TTC549 (cell line): ENCODE measurements around the gene AXIN1.
A peak's percentile ranks its signal among the peaks of the same experiment; 100 is the strongest.

Source experiments
- FAIRE-seq: peaks from 2 replicates; lab custom pipeline; 2012; peaks lifted over from hg19 to GRCh38; lab: Jason Lieb, UNC

The AXIN1 gene

DNA sequence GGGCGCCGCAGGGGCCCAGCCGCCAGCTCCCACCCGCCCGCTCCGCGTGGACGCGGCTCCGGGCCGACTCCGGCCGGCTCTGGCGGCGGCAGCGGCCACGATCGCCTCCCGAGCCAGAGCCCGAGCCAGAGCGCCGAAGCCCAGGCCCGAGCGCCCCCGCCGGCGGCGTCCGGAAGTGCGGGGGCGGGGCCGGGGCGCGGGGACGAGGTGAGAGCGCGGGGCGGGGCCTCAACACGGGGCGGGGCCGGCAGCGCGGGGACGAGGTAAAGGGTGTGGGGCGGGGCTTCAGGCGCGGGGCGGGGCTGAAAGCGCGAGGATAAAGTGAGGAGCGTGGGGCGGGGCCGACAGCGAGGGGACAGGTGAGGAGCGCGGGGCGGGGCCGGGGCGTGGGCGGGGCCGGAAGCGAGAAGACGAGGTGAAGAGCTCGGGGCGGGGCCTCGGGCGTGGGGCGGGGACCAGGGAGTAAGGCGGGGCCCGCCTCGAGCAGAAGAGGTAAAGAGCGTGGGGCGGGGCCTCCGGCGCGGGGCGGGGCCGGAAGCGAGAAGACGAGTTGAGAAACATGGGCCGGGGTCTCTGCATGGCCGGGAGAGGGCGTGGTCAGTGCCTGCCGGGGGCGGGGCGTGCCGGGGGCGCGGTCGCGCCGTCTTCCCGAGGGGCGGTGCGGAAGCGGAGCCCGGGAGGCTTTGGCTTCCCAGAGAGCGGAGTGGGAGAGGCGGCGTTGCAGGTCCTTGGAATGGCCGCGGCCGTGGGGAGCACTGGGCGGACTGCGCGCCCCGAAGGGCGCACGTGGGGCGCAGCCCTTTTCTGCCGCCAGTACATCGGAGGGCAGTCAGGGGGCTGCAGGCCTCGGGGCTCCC lies at the start of gene AXIN1:
Gene AXIN1 (minus strand): TSS at position 177 of the 857 bp plus-strand sequence. CDS start 5,698 bp downstream, outside the sequence.
- no peak for FAIRE-seq

GRCh38 chr16:401468-402348 lies 49.2 kb upstream of the AXIN1 start, which contains the start of gene DECR2:
Gene DECR2, plus strand, starts transcription at chr16:401885. Its CDS starts 79 bp downstream, at chr16:401964.
- FAIRE-seq: no peak

DNA sequence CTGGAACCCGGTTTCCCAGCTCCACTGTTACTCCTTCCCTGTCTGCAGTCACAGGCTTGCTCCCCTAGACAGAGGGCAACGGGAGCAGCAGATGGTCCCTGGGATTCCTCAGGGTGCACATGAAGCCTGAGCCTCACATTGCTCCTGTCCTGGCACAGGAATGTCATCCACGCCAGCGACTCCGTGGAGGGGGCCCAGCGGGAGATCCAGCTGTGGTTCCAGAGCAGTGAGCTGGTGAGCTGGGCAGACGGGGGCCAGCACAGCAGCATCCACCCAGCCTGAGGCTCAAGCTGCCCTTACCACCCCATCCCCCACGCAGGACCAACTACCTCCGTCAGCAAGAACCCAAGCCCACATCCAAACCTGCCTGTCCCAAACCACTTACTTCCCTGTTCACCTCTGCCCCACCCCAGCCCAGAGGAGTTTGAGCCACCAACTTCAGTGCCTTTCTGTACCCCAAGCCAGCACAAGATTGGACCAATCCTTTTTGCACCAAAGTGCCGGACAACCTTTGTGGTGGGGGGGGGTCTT lies 47.6 kb upstream of the AXIN1 start:
- no peak for FAIRE-seq

DNA sequence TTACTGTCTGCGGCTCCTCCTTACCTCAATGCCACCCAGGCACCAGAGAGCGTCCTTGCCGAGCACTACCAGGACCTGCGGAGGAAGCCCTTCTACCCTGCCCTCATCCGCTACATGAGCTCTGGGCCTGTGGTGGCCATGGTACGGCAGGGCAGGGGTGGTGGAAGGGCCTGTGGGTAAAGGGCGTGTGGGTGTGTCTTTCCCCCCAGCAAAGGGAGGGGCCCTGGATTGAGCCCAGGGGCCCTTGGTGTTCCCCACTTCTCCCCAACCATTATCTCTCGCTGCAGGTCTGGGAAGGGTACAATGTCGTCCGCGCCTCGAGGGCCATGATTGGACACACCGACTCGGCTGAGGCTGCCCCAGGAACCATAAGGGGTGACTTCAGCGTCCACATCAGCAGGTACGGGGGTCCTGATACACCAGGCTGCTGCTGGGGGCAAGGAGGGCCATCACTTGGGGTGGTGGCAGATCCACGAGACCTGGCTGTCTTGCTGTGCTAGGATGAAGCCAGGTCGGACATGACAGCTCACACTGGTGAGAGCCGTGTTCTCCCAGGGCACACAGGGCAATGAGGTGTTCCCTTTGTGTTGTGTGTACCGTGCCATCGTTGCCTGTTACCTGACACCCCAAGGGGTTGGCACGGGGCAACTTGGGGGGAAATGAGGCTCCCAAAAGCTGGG lies 47.0 kb upstream of the AXIN1 start:
- FAIRE-seq: no peak

DNA sequence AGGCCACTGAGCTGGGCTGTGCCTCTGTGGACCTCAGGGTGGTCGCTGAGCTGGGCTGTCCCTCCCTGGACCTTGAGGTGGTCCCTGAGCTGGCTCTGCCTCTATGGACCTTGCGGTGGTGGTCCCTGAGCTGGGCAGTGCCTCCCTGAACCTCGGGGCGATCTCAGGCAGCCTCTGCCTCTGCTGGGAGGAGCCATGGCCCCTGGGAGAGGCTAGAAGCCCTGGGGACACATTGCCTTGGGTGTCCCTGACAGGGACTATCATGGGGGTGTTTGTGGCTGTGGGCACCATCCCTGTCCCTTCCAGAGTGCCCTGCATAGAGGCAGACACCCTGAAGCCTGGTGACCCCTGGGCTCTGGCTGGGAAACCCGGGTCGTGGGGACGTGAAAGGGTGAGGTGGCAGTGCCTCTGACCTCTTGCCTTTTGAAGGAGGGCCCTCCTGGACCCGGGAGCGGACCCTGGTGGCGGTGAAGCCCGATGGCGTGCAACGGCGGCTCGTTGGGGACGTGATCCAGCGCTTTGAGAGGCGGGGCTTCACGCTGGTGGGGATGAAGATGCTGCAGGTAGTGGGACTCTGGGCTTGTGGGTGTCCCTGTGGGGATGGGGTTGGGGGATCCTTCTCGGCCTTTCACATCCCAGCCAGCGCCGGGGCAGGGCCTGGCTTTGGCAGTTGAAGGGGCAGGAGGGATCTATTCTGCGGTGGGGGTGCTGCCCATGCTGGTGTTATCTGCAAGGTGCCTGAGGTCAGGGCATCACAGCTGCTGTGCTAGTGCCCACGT lies 46.2 kb upstream of the AXIN1 start:
- FAIRE-seq: no peak

DNA sequence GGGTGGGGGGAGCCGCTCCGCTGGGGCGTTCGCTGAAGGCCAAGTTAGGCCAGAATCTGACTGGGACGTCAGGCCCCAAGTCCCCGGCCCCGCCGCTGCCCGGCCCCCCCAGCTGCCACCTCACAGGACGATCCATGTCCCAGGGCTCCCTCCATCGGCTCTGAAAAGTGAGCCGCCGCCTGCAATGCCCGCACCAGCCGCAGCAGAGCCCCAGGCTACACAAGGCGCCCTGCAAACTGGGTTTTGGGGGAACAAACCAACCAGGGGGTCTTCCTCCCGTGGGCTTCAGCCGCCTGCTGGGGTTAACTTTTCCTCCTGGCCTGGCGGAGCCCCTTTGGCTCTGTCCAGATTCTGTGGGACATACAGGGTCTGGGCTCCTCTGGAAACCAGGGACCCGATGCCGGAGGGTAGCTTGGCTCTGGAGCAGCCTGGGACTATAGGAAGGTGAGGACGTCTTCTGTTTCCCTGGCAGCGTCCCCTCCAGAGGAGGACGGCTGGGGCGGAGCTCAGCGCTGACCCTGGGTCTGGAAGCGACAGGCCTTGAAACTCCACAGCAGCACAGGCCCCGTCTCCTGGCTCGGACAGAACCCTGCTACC lies 45.3 kb upstream of the AXIN1 start:
- FAIRE-seq: no peak

- FAIRE-seq: no peak
Observed at GRCh38 chr16:397135-397661, 44.7 kb upstream of the AXIN1 start, which contains the start of gene NME4. Gene NME4, plus strand, starts transcription at chr16:397199. Its CDS starts 24 bp downstream, at chr16:397223.

DNA sequence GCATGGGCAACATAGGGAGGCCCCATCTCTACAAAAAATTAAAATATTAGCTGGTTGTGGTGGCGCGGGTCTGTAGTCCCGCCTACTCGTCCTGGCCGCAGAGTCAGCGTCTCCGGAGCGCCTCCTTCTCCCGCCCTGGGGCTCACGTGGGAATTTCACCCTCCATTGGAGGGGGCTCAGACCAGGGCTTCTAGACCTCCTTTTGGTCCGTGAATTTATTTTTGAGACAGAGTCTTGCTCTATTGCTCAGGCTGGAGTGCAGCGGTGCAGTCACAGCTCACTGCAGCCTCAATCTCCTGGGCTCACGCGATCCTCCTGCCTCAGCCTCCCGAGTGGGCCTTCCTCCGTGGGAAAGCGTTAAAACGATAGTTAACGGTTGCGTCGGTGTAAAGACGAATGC lies 44.1 kb upstream of the AXIN1 start:
- no peak for FAIRE-seq

- no peak for FAIRE-seq
Observed at GRCh38 chr16:396199-396598, 43.7 kb upstream of the AXIN1 start.

GRCh38 chr16:392450-393030 lies 40.0 kb upstream of the AXIN1 start:
- no peak for FAIRE-seq

DNA sequence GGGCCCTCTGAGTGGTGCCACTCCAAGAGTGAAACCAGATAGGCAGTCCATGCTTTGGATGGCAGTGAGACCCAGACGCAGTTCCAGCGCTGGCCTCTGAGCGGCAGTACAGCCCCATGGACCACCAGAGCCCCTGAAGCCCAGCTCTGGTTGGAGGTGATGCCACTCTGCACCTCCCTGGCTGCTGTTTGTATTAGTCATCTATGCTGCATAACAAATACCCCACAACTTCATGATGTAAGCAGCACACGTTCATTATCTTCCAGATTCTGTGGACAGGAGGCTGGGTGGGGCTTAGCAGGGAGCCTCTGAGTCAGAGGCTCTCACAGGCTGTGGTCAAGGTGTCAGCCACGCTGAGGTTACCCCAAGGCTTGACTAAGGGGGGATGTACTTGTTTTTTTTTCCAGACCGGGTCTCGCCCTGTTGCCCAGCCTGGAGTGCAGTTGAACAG lies 39.4 kb upstream of the AXIN1 start:
- no peak for FAIRE-seq

- FAIRE-seq: no peak
Observed at GRCh38 chr16:389352-389751, 36.8 kb upstream of the AXIN1 start.

GRCh38 chr16:387761-388666 lies 35.5 kb upstream of the AXIN1 start:
- peak; percentile 13 for FAIRE-seq

GRCh38 chr16:386641-387156 lies 34.2 kb upstream of the AXIN1 start:
- peak; percentile 40 for FAIRE-seq

- no peak for FAIRE-seq
Observed at GRCh38 chr16:383326-384051, 31.0 kb upstream of the AXIN1 start.

GRCh38 chr16:381789-382717 lies 29.5 kb upstream of the AXIN1 start, which contains the start of gene PGAP6:
Gene PGAP6, minus strand, starts transcription at chr16:381978. Its CDS starts 157 bp downstream, at chr16:381821.
- no peak for FAIRE-seq
